Kidney glomerular epithelial cell (primary cell): ENCODE data around the gene NLRP9.

ENCODE experiments used
- DNase-seq: peaks from one replicate; lab custom pipeline; 2025; lab: John Stamatoyannopoulos, UW

The NLRP9 gene

DNA sequence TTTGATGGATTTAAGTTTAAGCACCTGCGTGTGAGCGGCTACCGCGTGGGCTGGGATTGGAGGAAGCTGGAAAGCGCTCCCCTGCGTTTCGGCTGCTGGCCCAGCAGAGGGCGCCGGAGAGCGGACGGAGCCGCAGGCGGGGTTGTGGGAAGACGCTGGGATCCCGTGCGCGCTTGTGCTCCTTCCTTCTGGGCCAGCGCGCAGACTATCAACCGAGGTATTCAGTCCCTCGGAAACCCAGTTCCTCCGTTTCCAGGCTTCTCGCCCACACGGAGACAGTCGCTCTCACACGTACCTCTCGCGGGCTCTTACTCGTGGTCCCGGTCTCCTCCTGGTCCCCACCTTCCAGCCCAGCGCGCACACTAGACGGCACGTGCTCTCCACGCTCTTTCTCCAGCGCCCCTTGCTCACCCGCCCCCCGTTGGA lies 34.4 kb downstream of the NLRP9 start:
- no peak for DNase-seq

DNA sequence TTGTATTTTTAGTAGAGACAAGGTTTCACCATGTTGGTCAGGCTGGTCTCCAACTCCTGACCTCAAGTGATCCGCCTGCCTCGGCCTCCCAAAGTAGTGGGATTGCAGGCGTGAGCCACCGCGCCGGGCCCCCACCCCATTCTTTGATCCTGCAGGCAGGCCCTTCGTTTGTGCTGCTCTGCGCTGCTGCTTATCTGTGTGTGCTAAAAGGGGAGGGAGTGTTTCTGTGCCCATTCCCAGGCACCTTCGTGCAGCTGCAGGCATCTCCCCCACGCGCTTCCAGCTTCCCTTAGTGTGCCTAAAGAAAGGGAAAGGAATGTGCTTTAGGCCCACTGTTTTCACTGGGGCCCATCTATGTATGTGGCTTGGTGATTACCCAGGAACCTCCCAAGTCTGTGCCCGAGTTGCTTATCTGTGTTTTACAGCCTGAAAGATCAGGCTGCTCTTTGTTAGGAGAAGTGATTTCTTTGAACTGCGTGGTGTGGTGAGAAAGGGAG lies 36.0 kb downstream of the NLRP9 start:
- DNase-seq, result no peak

DNA sequence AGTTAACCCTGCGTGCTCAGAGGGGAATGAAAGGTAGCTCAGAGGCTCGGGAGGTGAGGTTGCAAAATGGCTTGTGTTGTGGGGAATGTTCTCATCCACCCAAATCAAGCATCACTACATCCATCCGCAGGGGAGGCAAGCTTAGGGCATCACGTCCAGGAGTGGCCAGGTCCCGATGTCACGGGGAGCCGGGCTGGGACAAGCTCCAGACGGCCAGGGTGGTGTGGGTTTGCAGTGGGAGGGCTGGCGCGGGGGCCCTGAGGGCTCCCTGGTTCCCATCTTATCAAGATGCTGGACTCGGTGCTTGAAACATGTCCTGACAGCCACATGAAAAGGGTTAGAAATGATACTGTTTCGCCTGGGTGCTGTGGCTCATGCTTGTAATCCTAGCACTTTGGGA lies 37.4 kb downstream of the NLRP9 start:
- DNase-seq, result no peak

DNA sequence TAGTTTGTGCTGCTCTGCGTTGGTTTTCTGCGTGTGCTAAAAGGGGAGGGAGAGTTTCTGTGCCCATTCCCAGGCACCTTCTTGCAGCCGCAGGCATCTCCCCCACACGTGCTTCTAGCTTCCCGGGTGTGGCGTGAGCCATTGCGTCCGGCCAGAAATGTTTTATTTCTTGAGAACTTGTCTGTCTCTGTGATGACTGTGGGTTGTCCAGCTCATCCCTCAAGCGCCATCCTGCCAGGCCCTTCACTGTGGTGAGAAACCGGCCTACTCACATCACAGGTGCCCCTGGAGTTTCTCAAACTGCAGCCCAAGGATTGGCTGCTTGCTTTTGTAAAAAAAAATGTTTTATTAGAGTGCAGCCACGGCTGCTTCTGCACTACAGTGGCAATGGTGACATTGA lies 39.0 kb downstream of the NLRP9 start:
- DNase-seq, result no peak

DNA sequence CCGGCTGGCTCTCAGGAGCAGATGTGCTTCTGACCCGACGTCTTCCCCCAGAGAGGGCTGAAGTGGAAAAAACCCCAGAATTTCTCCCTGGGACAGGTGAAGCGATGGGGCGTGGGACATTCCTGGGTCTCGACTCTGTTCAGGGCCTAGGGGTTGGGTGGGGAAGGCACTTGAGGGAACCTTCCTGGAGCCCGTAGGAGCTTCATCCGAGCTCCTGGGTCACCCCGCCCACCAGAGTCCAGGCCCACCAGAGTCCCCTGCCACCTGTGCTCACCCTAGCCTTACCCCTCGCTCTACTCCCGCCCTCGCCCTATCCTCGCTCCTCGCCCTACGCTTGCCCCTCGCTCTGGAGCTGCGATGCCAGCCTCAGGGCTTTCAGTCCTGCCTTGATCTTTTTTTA lies 39.9 kb downstream of the NLRP9 start:
- DNase-seq, result no peak

DNA sequence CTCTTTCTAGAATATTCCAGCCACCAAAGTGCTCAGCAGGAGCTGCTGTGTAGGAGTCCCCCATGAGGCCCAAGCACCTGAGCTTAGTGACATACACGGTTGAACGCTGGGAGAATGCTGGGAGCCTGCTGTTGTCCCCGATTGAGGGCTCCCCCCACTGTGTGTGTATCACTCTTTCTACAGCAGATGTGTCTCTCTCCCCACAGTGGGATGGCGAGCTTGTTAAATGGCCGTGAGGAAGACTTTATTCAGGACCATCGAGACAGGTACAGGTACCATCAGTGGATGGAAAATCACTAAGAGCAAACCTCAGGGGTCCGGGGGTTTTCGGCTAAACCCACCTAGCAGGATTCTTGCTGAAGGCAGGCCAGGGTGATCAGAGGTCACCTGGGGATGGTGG lies 40.5 kb downstream of the NLRP9 start:
- no peak for DNase-seq

DNA sequence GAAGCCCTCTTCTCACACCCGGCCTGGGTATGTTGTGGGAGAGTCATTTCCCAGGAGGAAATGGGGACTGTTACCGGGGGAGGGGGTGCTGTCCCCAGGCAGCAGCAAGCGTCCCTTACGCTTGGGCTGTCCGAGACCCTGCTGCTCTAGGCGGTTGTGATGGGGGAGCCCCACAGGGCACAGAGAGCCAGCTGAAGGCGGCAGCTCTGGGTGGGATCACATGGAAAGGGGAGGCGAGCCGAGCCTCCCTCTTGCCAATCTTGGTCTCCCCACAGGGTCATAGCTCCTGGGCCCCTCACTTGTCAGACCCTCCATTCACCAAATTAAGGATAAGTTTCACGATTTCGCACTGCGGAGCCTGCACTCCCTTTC lies 41.1 kb downstream of the NLRP9 start:
- no peak for DNase-seq

DNA sequence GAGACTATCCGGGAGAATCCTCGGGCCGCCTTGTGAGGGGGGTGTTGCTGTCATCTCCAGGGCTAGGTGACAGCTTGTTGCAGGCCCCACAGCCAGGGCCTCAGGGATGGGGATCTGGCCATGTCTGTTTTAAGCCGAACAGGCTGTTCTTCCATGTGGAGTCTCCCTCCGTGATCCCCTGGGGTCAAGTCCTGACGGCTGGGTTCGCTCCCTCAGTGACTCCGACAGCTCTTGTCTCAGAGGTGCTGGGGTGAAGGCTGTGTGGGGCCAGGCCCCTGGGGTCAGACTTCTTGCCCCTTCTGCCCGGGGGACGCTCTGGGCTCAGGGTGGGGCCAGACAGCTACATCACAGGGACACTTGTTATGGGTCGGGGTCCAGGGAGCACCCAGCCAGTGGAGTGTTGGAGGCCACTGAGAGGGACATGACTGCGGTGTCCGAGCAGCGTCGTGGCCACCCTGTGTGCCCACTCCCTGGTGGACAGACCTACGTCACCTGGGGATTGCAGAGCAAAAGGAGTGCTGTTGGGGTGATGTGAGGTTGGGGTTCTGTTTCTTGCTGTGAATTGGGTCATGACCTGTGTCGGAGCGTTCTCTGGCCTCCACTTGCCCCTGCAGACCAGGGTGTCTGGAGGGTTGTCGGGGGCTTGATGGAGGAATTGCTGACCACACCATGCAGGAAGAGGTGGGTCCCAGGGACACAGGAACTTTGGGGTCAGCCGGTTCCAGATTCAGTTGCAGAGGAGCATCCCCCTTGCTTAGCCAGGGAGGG lies 41.7 kb downstream of the NLRP9 start:
- DNase-seq, result no peak

DNA sequence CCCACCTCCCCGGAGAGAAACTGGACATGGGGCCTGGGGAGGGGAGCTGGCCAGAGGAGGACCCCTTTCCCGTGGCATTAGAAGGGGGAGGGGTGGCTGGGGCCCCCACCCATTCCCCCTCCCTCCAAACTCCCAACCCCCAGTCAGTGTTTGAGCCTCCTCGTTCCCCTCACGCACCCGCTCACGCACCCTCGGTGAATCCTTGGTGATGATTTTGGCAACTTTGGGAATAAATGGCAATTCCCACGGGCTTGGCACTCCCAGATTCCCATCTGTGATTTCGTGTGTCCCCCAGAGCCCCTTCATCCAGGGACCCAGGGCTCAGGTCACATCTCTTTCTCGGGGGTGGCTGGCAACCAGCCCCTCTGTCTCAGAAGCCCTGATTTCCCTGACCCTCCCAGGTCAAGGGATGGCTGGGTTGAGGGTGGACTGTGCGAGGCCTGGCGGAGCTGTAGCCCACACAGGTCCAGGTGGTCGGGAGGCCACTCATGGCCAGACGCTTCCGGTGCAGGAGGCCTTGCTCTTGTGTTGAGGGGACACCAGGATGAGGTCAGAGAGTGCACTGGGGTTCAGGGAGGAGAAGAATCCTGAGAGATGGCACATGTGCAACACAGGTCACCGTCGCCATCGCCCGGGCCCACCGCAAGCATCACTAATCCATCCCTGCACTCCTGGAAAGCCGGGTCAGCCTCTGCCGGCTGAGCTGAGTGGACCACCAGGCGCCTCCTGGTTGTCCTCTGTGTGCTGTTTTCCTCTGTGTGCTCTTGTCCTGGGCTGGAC lies 42.5 kb downstream of the NLRP9 start:
- no peak for DNase-seq

DNA sequence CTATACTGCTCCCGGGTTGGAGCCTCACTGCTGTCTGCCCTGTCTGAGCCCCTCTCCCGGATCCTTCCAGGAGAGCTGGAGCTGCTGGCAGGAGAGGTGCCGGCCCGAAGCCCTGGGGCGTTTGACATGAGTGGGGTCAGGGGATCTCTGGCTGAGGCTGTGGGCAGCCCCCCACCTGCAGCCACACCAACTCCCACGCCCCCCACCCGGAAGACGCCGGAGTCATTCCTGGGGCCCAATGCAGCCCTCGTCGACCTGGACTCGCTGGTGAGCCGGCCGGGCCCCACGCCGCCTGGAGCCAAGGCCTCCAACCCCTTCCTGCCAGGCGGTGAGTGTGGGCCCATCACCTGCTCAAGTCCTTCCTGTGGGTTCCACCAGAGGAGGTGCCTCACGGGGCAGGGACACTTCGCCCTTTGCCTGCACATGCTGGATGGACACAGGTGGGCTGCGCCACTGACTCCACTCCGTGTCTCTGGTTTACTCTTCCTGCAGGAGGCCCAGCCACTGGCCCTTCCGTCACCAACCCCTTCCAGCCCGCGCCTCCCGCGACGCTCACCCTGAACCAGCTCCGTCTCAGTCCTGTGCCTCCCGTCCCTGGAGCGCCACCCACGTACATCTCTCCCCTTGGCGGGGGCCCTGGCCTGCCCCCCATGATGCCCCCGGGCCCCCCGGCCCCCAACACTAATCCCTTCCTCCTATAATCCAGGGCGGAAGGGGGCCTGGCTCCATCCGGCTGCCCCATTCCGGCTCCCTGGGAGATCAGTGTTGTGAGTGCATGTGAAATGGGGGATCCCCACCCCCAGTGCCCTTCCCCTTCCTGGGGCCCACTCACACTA lies 43.3 kb downstream of the NLRP9 start:
- no peak for DNase-seq

DNA sequence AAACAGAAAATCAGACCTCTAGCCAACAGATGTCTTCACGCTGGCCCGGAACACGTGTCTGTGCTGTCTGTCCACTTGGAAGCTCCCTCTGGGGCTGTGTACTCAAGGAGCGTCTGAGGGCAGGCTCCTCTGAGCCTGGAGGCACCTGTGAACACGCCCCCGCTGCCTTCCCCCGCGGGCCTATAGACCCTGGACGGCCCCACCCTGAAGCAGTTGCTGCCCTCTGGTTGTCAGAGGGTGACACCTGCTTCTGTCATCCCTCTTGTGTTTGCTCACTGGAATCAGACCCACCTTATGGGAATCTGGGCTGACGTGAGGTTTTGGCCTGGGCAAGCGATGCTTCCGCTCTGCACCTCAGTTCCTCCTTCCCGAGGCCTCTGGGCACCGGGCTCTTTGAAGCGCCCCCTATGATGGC lies 44.0 kb downstream of the NLRP9 start:
- no peak for DNase-seq

DNA sequence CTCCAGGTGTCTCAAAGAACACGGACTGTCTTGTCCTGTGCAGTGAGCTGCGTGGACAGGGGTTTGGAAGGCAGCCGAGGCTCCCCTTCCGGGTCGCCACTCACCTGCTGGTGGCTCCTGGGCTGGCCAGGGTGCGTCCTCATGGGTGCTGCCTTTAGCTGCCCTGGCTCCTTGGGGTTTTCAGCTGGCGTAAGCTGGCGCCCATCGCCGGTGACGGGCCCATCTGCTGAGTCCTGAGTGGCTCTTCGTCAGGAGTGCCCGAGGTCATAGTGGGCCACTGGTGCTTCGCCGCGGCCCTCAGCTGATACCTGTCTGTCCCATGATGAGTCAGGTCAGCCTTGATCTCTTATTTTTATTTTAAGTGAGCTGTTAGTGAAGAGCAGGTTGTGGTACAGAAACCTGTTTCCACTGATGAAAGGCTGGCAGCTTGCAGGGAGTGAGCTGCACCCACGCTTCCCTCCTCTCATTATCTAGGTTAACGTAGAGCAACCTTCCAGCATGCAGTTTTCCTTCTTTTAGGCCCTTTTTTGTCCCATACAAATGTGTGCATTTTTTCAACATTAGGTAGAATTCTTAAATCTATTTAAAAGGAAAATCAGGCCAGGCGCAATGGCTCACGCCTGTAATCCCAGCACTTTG lies 44.7 kb downstream of the NLRP9 start:
- DNase-seq, result no peak

DNA sequence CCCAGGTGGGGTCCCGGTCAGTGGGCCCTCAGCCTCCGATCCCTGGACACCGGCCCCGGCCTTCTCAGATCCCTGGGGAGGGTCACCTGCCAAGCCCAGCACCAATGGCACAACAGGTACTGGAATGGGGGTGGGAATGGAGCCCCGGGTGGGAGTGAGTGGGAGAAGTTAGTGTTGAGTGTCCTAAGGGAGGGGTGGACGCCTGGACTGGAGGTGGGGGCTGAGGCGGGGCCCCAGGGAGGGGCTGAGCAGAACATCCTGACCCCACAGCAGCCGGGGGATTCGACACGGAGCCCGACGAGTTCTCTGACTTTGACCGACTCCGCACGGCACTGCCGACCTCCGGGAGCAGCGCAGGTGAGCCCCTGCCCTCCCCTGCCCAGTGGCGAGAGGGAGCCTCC lies 45.5 kb downstream of the NLRP9 start:
- no peak for DNase-seq

DNA sequence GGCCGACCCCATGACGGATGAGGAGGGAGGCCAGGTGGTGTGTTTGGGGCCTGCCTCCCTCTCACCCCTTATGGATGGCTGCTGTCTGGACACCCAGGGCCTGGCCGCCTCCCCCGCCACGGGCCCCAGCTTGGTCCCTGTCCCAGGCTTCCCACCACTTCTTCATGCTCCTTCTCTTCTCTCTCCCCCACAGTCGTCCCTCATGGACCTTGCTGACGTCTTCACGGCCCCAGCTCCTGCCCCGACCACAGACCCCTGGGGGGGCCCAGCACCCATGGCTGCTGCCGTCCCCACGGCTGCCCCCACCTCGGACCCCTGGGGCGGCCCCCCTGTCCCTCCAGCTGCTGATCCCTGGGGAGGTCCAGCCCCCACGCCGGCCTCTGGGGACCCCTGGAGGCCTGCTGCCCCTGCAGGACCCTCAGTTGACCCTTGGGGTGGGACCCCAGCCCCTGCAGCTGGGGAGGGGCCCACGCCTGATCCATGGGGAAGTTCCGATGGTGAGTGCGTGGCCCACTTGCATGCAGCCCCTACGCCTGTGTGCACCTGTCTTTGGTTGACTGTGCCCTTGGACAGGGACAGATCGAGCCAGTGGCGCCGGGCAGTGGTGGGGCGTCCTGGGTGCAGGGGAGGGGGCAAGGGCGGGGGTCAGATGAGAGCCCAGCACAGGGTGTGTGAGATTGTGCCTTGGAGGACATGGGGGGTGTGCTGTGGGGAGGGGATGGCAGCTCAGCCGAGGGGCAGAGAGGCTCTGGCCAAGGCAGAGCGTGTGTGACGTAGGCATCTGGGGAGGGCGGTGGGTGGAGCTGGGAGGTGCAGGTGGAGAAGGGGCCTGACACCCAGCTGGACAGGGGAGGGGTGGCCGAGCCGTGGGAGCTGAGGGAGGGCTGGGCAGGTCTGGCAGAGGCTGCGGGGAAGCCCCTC lies 46.4 kb downstream of the NLRP9 start:
- DNase-seq, result no peak

DNA sequence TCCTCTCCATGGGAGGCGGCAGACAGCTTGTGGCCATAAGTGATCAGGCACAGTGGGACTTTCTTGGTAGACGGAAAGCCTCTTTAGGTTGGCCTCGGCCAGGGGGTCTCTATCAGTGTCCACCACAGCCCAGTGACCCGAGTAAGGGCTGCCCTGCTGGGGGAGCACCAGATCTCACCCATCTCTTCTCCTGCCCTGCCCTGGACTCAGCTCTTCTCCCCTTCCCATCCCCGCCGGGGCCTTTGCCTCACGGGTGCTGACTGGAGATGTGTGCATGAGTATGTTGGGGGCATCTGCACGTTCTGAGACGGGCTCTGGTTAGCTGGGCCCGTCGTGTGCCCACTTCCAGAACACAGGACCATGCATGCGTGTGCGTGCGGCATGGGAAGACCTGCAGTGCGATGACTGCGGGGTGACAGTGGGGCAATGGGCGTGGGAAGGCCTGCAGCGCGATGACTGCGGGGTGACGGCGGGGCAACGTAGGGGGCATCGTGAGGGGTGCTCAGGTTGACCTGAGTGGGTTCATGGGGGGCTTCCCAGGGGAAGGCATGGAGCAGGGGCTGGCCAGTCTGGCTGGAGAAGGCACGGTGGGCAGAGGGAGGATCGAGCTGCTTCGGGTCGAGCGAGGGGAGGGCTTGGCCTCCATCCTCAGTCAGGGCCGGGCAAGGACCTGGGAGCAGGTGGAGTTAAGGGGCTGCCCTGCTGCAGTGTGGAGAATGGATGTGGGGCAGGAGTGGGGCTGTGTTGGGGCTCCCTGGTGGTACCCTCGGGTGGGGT lies 47.2 kb downstream of the NLRP9 start:
- DNase-seq, result no peak

DNA sequence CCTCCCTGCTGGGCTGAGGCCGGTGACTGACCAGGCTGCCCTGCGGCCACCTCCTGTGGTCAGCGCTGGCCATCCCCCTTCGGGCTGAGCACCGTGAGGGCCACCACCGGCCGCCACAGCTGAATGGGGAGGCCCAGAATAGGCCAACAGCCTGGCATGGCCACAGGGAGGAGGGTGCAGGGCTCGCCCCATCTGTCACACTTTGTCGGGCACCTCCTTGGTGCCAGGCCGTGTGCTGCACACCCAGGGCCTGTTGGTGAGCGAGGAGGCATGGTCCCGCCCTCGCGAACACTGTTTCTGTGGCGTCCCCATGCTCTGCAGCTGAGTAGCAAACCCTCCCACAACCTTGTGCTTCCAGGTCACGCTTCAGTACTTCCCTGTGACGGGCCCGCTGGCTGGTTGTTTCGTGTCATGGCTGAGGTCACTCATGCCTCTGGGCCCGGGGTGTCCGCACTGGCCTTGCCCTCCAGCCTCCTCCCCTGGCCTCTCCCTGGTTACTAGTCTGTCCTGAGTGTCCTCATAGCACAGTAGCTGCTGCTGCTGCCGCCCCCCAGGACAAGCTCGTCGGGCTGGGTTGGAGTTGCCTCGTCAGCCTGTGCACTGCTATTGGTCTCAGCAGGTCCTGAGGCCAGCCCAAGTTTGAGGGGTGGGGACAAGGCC lies 48.0 kb downstream of the NLRP9 start:
- peak; percentile 21 for DNase-seq

DNA sequence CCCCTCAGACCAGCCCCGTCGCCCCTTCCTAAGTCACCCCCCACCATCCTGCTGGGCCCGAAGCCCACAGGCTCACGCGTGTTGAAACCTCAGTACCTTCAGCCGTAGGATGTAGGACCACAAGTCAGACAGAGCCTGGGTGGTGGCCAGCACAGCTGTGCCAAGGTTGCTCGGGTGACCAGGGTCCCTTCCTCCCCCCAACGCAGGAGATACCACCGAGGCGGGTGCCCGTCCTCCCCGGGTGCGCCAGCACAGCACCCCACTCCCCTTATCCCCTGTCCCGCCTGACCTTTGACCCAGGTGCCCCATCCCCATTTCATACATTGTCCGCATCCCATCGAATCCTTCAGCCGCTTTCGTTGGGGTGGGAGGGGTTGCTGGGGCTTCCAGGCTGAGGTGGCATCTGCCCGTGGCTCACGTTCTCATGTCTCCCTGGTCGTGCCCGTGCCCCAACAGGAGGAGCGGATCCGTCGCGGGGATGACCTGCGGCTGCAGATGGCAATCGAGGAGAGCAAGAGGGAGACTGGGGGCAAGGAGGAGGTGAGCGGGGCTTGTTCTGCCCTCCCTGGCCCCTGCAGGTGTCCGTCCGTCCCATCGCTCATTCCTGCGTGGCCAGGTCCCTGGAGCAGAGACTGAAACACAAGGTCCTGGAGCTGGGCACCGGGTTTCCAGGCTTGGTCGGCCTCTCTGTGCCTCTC lies 48.6 kb downstream of the NLRP9 start:
- DNase-seq, result no peak

DNA sequence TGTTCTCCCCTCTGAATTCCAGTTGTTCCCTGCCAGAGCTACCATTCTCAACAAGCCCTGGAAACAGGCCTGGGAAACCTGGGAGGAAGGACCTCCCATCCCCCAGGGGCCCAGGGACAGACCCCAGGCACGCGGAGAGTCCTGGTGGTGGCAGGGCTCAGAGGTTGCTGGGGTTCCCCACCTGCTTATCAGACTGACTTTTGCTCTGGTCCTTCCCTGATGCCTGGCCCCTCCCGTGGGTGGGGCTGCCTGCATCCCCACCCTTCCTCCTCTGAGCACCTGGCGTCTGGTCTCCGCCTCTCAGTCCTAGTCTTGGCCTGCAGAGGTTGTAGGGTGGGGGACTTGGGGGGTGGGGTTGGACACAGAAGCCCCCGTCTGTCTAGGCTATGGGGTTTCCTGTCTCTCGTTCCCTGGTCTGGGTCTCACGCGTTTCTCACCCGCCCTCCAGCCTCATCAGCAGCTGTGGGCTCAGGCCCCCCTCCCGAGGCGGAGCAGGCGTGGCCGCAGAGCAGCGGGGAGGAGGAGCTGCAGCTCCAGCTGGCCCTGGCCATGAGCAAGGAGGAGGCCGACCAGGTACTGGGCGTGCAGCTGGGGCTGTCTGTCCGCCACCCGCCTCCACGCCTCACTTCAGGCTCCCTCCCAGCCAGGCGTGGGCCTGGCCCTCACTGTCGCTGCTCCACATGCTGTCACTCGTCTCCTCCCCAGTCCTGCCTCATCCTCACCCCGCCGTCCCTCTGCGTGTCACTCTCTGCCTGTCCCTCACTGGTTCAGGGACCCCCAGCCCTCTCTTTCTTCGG lies 49.6 kb downstream of the NLRP9 start:
- DNase-seq, result no peak
